Stimulated activated naive CD8-positive, alpha-beta T cell treated with anti-CD3 and anti-CD28 coated beads, Interleukin-15, amount 100 ng/mL, for 72 hours (primary cell): ENCODE measurements around the gene SERPINB3.
"Not testable (repeated sequence)": the region's sequence is repeated elsewhere in the genome, so short reads cannot be mapped to it uniquely, and the experiment has no call there.

Source experiments
- ATAC-seq: fragments of 150-1000 bp; cut with Tn5 transposase; 2 replicates; pipeline ENCODE4 v1.10.0; 2021; ENCODE audit warnings: mild to moderate bottlenecking, moderate library complexity
- DNase-seq, 2 donors: peaks; one replicate each; pipeline ENCODE4 v3.0.0; 2021 to 2022
- H3K27ac Mint-ChIP-seq, 2 donors: one replicate each; pipeline ENCODE4 v1.8.0; 2022; ENCODE audit warnings: mild to moderate bottlenecking in 2 of 2, mixed read lengths in 2 of 2, moderate library complexity in 2 of 2
- H3K27me3 Mint-ChIP-seq: one replicate; pipeline ENCODE4 v1.8.0; 2022; ENCODE audit warnings: mixed read lengths
- H3K4me1 Mint-ChIP-seq: one replicate; pipeline ENCODE4 v1.8.0; 2022; ENCODE audit warnings: mild to moderate bottlenecking, mixed read lengths
- H3K4me3 Mint-ChIP-seq, 2 donors: one replicate each; pipeline ENCODE4 v1.8.0; 2022; ENCODE audit warnings: mild to moderate bottlenecking in 2 of 2, mixed read lengths in 2 of 2, moderate library complexity in 1 of 2
- H3K9me3 Mint-ChIP-seq, 2 donors: one replicate each; pipeline ENCODE4 v1.8.0; 2022; ENCODE audit warnings: mixed read lengths in 2 of 2

The SERPINB3 gene

DNA sequence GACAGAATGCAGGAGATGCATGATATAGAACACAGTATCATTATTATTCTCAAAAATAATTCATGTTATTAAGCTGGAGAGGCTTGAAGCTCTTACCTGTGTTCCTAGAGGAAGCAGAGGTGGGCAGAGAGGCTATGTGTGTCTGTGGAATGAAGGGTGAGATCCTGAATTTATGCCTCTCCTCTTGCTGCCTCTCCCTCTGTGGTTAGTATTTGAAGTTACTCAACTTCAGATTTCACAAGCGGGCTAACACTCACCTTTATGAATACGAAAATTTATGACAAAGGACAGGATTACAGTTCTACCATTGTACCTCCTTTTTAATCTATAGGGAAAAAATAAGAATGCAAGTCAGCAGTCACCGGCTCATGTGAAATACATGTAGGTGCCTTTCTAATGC, at the start of gene SERPINB3:
Gene SERPINB3 (minus strand): TSS at position 144 of the 400 bp plus-strand sequence. CDS start 677 bp downstream, outside the sequence.
- H3K4me1 Mint-ChIP-seq, H3K4me3 Mint-ChIP-seq, H3K27ac Mint-ChIP-seq, ATAC-seq, H3K27me3 Mint-ChIP-seq, DNase-seq: not testable (repeated sequence)
- peaks cover 10 to 11% of the 10 kb centered on the region in 2 donors for H3K9me3 Mint-ChIP-seq

DNA sequence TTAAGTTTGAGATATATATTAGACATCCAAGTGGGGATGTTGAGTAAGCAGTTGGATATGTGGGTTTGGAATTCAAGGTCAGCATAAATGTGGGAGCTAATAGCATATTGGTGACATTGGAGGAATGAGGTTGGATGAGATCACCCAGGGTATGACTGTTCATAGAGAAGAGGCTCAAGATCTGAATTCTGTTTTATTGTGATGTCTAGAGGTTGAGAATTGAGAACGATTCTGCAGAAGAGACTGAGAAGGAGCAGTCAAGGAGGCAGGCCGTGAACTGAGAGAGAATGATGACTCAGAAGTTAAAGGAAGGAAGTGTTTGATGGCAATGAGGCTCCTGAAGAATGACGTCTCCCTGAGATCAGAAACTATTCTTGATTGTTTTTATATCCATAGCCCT, 47.0 kb upstream of the SERPINB3 start:
- ATAC-seq (no peak), DNase-seq (no peak)
- Mint-ChIP-seq H3K4me1 (no peaks in the 10 kb centered on the region), H3K27ac (no peak overlapping the region), H3K4me3 (no peak overlapping the region), H3K9me3 (peaks cover 0 to 6% of the 10 kb centered on the region in 2 donors), H3K27me3 (no peaks in the 10 kb centered on the region)

DNA sequence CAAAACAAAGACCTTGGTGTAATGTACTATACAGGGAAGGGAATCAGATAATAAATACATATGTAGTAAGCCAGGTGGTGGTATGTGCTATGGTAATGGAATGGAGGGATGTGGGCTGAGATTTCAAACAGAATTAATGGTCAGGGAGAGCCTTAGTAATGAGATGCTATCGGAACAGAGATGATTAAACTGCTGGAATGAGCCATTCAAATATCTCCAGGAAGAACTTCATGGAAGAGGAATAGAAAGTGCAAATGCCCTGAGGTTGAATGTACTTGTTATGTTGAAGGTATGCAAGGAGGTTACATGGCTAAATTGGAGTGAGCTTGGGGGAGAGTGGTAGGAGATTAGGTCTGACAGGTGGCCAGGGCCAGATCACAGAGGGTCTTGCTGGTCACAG, 46.1 kb upstream of the SERPINB3 start:
- ATAC-seq (no peak), DNase-seq (no peak)
- H3K27me3 Mint-ChIP-seq: no peaks in the 10 kb centered on the region
- H3K4me1 Mint-ChIP-seq: no peaks in the 10 kb centered on the region
- H3K27ac Mint-ChIP-seq: no peak overlapping the region
- no peak overlapping the region for H3K4me3 Mint-ChIP-seq
- no peaks in the 10 kb centered on the region for H3K9me3 Mint-ChIP-seq

DNA sequence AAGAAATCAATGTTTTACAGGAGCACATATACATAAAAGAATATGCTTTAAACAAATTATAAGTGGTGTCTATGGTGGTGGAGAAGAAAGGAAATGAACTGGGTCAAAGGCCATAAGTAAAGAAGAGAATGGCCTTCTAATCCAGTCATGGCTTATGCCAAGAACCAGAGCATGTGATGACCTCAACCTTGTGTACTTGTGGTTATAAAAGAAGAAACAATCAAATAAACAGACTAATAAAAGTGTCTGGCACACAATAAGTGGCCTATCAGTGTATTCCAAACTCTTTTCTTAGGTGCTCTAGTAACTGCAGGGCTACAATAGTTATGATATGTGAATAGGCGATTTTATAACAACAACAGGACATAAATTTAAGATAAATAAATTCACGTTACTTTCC, 43.7 kb upstream of the SERPINB3 start:
- H3K9me3 Mint-ChIP-seq: no peaks in the 10 kb centered on the region
- H3K4me1 Mint-ChIP-seq: no peaks in the 10 kb centered on the region
- ATAC-seq (no peak), DNase-seq (no peak)
- no peak overlapping the region for H3K27ac Mint-ChIP-seq
- no peaks in the 10 kb centered on the region for H3K27me3 Mint-ChIP-seq
- no peak overlapping the region for H3K4me3 Mint-ChIP-seq

DNA sequence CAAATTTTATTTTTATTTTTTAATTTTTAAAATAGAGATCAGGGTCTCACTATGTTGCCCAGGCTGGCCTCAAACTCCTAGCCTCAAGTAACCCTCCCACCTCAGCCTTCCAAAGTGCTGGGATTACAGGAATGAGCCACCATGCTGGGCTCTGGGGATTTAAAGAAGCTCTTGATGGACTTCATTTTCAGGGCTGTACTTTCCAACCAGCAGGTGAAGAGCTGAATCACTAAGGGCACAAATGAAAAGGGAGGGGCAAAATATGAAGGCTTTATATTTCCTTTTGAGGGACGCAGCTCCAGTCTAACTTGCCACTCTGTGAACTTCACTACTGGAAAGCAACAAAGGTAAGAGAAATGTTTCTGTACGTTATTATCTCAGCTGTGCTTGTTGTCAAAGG, 41.0 kb upstream of the SERPINB3 start, which contains the start of gene SERPINB11:
Gene SERPINB11 (plus strand): TSS at position 301 of the 400 bp plus-strand sequence. CDS start 7,234 bp downstream, outside the sequence.
- DNase-seq (no peak), ATAC-seq (no peak)
- Mint-ChIP-seq H3K4me3 (no peak within 1 kb of the TSS), H3K9me3 (peaks cover 0 to 5% of the 10 kb centered on the region in 2 donors), H3K27ac (no peak within 1 kb of the TSS), H3K27me3 (no peaks in the 10 kb centered on the region), H3K4me1 (no peaks in the 10 kb centered on the region)

DNA sequence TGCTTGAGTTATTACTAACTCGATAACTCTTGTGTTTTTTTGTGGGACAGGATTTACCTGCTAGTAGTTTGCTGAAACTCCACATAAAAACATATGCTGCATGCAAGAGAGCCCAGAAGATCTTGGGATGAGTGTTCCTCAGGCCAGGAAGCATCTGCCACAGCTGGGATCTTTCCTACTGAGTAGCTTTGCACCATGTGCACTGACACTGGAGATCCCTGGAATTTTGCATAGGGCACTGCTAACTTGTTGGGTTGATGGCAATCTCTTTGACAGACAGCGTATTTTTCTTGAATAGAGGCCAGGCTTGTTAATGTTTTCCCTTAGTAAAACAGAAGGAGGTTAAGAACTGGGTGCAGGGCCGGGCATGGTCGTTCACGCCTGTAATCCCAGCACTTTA, 40.3 kb upstream of the SERPINB3 start:
- peaks cover 0 to 5% of the 10 kb centered on the region in 2 donors for H3K9me3 Mint-ChIP-seq
- H3K27me3 Mint-ChIP-seq: no peaks in the 10 kb centered on the region
- H3K4me1 Mint-ChIP-seq: no peaks in the 10 kb centered on the region
- no peak overlapping the region for H3K4me3 Mint-ChIP-seq
- no peak overlapping the region for H3K27ac Mint-ChIP-seq
- ATAC-seq (no peak), DNase-seq (no peak)

DNA sequence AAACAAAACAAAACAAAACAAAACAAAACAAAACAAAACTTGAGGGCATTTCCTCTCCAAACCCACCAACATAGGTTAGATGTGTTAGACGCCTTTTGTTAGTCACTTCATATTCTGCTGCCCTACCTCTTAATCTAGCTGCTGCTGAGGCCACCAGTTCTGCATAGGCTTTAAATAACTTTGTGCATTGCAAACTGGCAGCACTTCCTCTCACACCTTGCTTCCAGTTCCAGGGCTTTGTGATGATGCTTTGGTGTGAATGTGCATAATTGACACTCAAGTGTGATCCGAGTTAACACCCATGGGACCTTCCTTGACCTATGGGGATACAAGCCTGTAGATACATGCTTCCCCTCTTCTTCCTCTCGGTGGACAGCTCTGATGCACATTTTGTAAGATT, 38.8 kb upstream of the SERPINB3 start:
- DNase-seq (no peak), ATAC-seq (no peak)
- peaks cover 0 to 5% of the 10 kb centered on the region in 2 donors for H3K9me3 Mint-ChIP-seq
- H3K4me1 Mint-ChIP-seq: no peaks in the 10 kb centered on the region
- no peak overlapping the region for H3K27ac Mint-ChIP-seq
- no peak overlapping the region for H3K4me3 Mint-ChIP-seq
- no peaks in the 10 kb centered on the region for H3K27me3 Mint-ChIP-seq

DNA sequence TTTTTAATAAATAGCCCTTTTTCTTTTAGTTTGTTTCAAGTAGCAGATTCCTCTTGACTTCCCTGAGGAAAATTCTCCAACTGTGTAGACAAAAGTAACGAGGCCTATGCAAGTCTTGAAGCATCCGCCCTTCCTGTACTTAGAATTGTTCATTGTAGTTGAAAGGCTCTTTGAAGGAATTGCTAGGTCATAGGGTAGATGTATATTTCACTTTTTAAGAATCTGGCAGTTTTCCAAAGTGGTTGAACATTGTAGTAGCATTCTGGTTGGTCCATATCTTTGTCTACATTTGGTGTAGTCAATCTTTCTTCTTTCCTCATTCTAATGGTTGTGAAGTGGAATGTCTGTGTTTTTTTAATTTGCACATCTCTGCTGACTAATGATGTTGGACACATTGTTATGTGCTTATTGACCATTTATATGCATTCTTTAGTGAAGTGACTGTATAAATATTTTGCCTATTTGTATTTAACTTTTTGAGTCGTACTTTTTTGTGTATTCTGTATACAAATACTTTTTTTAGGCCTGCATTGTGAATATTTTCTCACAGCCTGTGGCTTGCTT, 35.5 kb upstream of the SERPINB3 start:
- H3K4me1 Mint-ChIP-seq: no peaks in the 10 kb centered on the region
- no peaks in the 10 kb centered on the region for H3K27me3 Mint-ChIP-seq
- H3K9me3 Mint-ChIP-seq: peaks cover 0 to 10% of the 10 kb centered on the region in 2 donors
- H3K27ac Mint-ChIP-seq: no peak overlapping the region
- ATAC-seq (no peak), DNase-seq (no peak)
- H3K4me3 Mint-ChIP-seq: no peak overlapping the region

DNA sequence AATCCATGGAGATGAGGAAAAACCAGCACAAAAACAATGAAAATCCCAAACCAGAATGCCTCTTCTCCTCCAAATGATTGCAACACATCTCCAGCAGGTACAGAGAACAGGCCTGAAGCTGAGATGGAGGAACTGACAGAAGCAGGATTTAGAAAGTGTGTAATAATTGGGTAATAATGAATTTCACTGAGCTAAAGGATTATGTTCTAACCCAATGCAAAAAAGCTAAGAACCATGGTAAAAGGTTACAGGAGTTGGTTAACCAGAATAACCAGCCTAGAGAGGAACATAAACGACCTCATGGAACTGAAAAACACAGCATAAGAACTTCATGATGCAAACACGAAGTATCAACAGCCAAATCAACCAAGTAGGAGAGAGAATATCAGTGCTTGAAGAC, 27.4 kb upstream of the SERPINB3 start:
- Mint-ChIP-seq H3K27me3 (no peaks in the 10 kb centered on the region), H3K4me3 (no peak overlapping the region), H3K9me3 (peaks cover 6 to 14% of the 10 kb centered on the region in 2 donors), H3K27ac (no peak overlapping the region), H3K4me1 (no peaks in the 10 kb centered on the region)
- ATAC-seq: no peak
- DNase-seq: no peak

DNA sequence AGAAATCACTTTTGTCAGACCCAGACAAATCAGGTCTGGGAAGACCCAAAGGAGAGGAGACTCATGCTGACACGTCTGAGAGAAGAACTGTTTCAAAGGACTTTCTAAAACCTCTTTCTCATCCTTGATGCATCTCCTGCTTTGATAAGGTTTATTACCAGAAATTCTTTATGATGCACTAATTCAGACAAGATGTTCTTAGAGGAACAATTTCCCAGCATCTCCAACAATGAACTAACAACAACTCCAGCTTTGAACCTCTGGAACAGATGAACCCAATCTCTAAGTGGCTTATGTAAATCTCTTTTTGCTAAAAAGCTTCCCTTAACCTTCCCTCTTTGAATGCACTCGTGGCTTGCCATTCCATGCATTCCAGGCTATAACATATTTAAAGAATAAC, 25.2 kb upstream of the SERPINB3 start:
- ATAC-seq (no peak), DNase-seq (no peak)
- H3K4me3 Mint-ChIP-seq: no peak overlapping the region
- H3K27ac Mint-ChIP-seq: no peak overlapping the region
- no peaks in the 10 kb centered on the region for H3K27me3 Mint-ChIP-seq
- H3K4me1 Mint-ChIP-seq: no peaks in the 10 kb centered on the region
- H3K9me3 Mint-ChIP-seq: peaks cover 6 to 13% of the 10 kb centered on the region in 2 donors

DNA sequence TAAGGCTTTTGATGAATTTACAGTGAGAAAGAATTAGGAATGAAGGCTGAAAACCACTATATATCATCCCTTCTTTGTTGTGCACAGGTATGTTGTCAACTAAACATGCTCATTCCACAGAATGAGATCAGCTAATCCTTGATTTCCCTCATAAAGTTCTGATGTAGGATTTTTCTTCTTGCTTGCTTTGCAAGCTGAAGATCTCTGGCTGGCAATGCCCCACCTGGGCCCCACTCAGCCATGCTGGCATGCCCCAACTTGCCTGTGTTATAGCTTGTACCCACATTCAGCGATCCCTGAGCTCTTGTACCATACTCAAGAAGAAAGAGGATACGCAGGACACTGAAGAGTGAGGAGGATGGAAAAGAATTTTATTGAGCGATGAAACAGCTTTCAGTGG, 23.0 kb upstream of the SERPINB3 start:
- DNase-seq (no peak), ATAC-seq (no peak)
- Mint-ChIP-seq H3K9me3 (peaks cover 6 to 12% of the 10 kb centered on the region in 2 donors), H3K4me1 (no peaks in the 10 kb centered on the region), H3K27ac (no peak overlapping the region), H3K4me3 (no peak overlapping the region), H3K27me3 (no peaks in the 10 kb centered on the region)

DNA sequence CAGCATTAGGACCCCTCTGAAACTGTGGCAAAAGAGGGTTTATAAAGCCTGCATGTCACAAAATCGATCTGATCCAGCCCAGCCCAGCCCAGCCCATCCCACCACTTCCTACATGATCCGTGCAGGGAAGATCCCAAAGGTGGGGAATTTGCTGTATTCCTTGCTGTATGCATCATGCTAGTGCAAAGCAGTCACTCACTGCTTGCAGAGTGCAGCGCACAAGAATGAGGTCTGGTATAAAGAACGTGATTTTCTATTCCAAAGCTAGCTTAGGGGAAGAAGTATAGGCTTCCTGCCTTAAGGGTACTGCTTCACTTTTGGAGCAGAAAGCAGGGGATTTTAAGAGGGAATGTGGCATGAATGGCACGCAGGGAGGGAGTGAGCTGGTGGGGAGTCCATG, 22.2 kb upstream of the SERPINB3 start:
- no peak for ATAC-seq
- no peak overlapping the region for H3K27ac Mint-ChIP-seq
- H3K4me3 Mint-ChIP-seq: no peak overlapping the region
- no peaks in the 10 kb centered on the region for H3K27me3 Mint-ChIP-seq
- H3K9me3 Mint-ChIP-seq: peaks cover under 1 to 5% of the 10 kb centered on the region in 2 donors
- no peak for DNase-seq
- no peaks in the 10 kb centered on the region for H3K4me1 Mint-ChIP-seq

DNA sequence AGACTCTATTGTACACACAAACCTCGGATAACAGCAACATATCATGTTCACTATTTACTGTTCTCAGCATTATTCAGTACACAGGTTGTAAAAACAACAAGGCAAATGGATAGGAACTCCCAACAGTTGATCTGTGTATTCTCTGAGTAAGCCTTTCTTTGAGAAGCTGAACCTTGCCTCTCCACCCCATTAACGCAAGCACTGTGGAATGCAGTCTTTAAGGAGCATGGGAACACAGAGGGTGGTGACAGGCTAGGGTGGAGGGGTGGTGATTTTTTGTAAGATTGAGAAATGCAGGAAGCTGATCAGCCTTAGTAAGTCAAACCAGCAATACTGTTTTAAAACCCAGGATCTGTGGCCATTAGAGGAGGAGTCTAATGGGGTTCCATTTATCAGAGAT, 21.5 kb upstream of the SERPINB3 start:
- no peak overlapping the region for H3K27ac Mint-ChIP-seq
- no peaks in the 10 kb centered on the region for H3K4me1 Mint-ChIP-seq
- no peak overlapping the region for H3K4me3 Mint-ChIP-seq
- no peaks in the 10 kb centered on the region for H3K27me3 Mint-ChIP-seq
- peaks cover 0 to 5% of the 10 kb centered on the region in 2 donors for H3K9me3 Mint-ChIP-seq
- ATAC-seq: no peak
- no peak for DNase-seq

DNA sequence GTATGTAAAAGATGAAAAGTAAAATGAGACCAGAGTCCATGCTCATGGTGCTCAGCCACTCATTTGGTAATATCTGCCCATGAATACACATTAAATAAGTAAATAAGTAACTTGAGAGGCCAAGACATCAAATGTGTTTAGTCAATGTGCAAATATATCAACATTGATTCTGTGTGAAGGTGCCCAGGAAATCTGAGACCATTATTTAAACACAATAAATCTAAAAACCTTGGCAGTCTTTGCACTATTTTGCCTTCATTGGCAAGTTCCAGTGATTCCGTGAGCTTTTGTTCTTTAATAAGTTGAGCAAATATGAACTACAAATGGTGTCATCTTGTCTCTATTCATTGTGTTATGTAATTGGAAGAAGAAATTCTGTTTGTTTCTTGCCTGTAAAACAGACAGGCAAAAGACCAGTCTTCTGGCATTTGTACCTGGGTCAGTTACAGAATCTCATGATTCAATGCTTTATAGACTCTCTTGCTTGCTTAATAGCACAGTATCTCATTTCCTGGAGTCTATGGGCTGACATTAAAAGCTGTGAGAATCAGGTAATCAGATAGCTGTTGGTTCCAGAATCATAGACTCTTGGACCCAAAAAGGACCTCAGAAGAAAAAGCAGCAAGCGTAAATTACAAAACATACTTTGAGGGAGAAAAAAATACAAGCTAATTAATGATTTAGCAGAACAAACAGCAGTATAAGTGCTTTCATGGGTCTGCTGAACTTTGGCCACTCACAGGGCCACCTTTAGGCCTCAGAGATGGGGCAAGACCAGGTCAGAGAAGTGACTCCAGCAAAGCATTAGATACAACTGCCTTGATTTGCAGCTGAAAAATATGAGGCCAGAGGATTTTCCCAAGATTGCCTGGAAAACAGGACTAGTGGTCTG, 20.0 kb upstream of the SERPINB3 start:
- H3K4me1 Mint-ChIP-seq: no peaks in the 10 kb centered on the region
- ATAC-seq: no peak
- H3K27ac Mint-ChIP-seq: no peak overlapping the region
- DNase-seq: no peak
- H3K4me3 Mint-ChIP-seq: no peak overlapping the region
- peaks cover 0 to 5% of the 10 kb centered on the region in 2 donors for H3K9me3 Mint-ChIP-seq
- H3K27me3 Mint-ChIP-seq: no peaks in the 10 kb centered on the region

DNA sequence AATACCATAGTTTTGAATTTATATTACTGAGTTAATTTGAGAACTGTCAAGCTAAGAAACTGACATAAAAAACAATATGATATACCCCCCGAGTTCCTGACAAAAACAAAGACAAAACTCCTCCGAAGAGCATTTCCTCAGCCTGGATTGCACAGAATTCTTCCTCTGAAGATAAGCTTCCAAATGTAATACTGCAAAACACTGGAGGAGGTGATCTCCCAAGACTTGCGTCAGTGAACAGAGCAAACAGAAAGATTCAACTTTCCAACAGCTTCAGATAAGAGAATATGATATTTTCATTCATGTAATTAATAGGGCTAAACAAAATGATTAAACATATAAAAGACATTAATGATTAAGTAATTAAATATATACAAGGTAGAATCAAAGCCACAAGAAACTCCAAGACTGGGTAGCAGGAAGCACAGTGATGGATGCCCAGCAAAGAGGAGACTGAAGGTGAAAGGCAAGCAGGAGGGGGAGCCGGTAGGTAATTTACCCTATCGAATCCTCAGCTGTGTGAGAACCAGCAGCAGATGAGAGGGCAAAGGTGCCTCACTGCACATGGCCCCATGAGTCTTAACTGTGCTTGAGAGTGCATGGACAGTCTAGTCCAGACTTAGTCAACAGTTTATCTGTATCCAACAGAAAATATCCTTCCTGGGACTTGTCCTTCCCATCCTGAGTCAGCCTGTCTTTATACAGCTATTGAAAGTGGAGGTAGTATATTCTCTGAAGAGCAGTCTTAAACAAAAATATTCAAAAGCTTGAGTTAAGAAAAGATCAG, 18.3 kb upstream of the SERPINB3 start:
- H3K4me1 Mint-ChIP-seq: no peaks in the 10 kb centered on the region
- H3K4me3 Mint-ChIP-seq: no peak overlapping the region
- ATAC-seq (no peak), DNase-seq (no peak)
- H3K27ac Mint-ChIP-seq: no peak overlapping the region
- no peaks in the 10 kb centered on the region for H3K27me3 Mint-ChIP-seq
- peaks cover 0 to 5% of the 10 kb centered on the region in 2 donors for H3K9me3 Mint-ChIP-seq
